Astrocyte (in vitro differentiated cells and primary cell): ENCODE measurements around the gene PCMTD2.

Experiments
- EZH2 ChIP-seq: IDR thresholded peaks from 2 replicates; pipeline ENCODE4 v1.6.1; 2012; ENCODE audit warnings: mild to moderate bottlenecking, low read length, inconsistent platforms; ENCODE audit not compliant: insufficient read depth
- TF ChIP-seq, protein P1 (sequence below): IDR thresholded peaks from 2 replicates; pipeline ENCODE4 v1.5.1; 2011; ENCODE audit warnings: low read depth, mild to moderate bottlenecking, inconsistent platforms, low read length, moderate library complexity; ENCODE audit not compliant: insufficient read depth

DNA sequence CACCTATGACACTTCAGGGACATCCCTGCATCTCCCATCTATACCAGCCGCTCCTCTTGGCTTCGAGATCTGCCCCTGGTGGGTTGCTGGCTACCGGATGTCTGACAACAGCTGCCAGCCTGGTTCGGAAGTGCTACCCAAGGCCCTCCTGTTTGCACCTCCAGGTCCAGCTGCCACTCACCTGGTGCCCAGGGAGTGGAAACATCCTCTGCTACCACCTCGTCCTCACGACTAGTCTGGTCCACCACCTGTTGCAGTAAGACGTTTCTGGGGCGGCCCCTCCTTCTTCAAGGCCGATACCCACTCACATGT is 8.3 kb upstream of the PCMTD2 start:
- TF ChIP-seq, protein P1, sequence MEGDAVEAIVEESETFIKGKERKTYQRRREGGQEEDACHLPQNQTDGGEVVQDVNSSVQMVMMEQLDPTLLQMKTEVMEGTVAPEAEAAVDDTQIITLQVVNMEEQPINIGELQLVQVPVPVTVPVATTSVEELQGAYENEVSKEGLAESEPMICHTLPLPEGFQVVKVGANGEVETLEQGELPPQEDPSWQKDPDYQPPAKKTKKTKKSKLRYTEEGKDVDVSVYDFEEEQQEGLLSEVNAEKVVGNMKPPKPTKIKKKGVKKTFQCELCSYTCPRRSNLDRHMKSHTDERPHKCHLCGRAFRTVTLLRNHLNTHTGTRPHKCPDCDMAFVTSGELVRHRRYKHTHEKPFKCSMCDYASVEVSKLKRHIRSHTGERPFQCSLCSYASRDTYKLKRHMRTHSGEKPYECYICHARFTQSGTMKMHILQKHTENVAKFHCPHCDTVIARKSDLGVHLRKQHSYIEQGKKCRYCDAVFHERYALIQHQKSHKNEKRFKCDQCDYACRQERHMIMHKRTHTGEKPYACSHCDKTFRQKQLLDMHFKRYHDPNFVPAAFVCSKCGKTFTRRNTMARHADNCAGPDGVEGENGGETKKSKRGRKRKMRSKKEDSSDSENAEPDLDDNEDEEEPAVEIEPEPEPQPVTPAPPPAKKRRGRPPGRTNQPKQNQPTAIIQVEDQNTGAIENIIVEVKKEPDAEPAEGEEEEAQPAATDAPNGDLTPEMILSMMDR: no peak
- TF ChIP-seq EZH2: no peak
